Astrocyte of the hippocampus (primary cell): ENCODE data around the gene TCF20.

ENCODE experiments used
- DNase-seq: peaks from one replicate; pipeline ENCODE4 v3.0.0; 2011; ENCODE audit warnings: low read depth, low spot score

The TCF20 gene

DNA sequence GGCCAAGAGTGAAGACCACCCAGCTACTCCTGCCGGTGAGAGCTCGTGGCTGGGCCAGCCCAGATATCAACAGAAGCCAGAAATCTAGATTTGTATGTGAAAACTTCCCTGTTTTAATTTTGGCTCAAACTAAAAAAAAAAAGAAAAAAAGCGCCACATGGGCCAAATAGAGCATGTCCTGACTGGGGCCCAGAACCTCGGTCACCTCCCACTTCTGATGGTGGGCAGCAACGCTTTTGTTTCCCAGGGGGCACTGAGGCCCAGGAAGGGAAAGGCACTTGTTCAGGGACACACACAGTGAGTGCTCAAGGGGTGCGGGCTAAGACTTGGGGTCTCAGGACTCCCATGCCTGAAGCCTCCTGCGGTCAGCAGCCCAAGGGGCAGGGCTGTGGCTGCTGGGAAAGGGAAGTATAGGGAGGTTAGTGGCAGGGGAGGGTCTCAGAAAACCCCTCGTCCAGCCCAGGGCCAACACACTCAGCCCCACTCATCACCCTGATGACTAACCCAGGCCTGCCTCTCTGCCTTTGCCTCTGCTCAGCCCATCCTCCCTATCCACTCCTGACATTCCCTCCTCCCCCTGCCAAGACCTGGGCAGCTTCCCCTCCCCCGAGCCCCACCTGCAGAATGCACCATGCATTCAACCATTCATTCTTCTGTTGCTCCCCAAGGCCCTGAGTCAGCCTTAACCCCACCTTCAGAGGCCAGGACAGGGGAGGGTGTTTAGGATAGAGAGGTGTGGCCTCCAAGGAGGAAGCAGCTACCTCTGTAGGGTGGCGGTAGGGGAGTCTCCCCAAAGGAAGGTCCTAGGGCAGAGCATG lies 30.0 kb upstream of the TCF20 start:
- DNase-seq: no peak

GRCh38 chr22:42299586-42300258 lies 29.3 kb upstream of the TCF20 start:
- peak; percentile 38 for DNase-seq

DNA sequence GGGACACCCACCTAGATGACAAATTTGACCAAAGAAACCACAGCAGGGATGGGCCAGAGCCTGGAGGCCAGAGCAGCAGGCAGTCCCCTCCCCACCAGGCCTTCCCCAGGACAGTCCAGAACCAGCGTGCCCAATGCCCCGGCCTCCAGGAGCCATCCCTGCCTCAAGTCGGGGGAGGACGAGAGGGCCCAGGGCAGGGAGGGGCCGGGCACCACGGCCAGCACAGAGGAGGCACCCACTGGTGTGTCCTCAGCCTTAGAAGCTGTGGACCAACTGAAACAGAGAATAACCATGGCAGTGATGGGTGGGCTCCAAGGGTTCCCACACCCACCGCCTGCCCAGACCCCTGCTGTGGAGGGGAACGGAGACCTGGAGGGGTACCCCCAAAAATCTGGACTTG lies 28.3 kb upstream of the TCF20 start:
- DNase-seq: no peak

DNA sequence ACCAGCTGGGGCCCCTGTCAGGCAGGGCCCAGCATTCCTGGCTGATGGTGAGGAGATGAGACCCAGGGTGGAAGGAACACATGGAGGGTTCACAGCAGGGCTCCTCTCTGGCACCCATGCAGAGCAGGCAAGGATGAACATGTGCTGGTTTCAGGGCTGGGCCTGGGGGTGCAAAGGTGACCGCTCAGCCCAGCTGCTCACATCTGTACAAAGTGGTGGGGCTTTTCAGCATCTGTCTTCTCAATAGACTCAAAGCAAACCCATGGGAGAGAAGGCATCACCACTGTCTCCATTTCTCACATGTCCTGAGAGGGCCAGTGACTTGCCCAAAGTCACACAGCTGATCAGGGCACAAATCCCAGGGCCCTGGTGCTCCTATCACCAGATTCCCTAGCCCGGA lies 27.3 kb upstream of the TCF20 start:
- no peak for DNase-seq

DNA sequence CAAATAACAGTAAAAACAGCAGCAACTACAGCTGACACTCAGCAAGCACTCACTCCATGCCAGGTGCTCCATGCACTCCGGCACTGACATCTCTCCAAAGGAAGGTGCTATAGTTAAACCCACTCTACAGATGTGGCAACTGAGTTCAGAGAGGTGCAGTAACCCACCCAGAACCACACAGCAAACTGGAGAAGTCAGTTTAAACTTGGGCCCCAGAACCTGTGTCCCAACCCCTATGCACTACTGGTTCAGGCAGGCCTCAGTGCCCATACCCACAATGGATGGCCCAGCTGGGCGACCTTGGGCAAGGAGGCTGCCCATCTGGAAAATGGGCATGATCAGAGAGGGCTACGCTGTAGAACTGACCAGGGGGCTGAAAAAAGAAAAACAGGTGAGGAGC lies 26.4 kb upstream of the TCF20 start:
- no peak for DNase-seq

DNA sequence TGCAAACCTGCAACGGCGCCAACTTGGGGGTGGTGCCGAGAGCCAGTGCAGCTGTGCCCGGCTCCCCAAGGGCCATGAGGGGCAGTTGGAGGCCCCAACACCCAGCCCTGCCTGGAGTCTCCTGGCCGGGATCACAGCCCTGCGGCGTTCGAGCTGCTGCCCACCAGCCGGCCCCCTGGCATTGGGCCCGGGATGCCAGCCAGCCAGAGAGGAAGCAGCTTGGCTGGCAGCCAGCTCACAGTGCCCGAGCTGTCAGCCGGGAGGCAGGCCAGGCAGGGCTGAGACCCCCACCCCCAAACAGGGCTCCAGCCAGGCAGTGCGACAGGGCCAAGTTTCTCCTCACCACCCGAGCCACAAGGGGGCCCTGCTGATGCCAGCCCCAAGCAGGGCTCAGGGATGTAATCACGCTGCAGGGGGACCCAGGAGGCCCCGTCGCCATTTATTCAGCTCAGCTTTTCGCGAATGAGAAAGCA lies 26.0 kb upstream of the TCF20 start:
- peak; percentile 65 for DNase-seq

DNA sequence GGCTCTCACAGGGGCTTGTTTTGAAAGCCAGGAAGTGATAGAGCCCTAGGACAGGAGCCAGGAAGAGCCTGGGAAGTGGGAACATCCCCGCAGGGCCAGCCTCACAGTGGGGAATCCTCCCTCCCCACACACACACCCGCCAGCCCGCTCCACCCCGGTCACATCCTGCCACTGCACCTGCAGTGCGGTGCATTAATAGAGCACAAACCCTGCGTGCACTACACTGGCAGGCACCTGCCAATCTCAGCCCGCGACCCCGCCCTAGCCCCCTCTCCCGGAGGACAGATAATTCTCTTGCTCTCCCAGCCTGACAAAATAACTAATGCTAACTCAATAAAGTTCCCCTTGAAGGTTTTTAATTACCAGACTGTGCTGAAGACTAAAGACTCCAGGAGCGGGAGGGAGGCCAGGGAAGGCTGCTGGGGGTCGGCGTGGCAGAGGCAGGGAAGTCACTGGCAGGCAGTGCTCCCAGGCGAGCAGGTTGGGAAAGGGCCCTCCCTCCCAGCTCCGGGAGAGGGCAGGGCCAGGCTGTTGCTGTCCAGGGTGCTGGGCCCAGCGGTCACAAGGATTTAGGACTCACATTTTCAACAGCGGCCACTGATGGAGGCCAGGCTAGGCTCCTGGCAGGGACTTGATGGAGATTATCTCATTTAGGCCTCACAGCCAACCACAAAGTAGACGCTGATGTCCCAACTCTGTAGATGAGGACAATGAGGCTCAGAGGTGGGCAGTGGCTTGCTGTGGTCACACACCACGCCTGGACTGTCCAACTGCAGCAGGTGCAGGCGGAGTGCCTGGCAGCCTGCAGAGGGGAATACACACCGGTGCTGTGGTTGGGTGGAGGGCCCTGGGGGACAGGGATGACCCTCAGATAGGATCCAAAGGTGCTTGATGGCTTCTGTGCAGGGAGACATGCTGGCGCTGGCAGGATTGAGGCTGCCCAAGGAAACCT lies 23.9 kb upstream of the TCF20 start:
- peak; percentile 84 for DNase-seq

GRCh38 chr22:42292732-42293520 lies 22.5 kb upstream of the TCF20 start:
- DNase-seq: no peak

DNA sequence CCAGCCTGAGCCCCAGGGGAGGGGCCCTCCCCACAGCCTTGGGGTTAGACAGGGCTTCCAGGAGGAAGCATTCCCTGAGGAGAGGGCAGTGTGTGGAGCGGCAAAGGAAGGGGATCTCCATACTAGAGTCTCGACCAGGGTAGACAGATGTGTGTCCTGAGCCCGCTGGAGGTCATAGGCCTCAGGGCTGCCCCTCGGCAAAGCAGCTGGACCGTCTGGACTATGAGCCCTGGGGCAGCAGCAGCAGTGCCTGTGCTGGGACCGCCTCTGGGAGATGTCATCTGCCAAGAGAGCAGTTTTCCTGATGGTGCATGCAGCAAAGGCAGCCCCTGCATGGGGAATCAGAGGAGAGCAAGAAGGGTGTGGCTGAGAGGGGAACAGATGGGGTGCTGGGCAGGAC lies 20.8 kb upstream of the TCF20 start:
- DNase-seq: no peak

DNA sequence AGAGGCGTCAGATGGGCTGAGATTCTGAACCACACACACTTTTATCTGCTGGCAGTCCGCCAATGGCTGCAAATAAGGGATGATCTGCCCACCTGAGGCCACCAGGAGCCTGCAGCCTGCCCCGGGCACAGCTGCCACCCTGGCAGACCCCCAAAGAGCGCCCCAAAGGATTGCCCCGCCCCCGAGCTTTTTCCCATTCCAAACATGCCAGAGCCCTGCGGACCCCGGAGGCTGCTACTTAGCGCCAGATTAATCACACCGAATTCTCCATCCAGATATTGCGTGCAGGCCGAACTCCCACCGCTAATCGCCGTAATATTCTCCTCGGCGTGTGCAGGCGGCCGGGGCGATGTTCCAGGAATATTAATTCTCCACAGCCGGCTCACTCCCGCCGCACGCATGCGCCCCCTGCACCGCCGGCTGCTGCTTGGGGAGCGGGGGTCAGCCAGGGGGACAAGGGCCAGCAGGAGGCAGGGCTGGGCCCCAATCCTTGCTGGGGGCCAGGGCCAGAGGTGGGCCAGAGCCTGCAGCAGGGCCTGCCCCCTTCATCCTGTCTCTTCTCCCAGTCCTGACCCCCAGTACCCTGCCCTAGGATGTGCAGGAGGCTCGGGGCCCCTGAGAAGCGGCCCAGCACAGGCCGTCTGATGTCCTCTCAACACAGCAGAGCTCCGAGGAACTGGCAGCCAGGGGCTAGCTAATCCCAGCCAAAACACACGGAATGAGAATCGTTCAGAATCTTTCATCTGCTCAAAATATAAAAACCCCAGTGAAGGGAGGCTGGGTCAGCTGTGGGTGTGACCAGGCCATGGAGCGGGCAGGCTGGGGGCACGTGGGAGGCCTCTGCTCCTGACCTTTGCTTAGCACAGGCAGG lies 19.5 kb upstream of the TCF20 start:
- DNase-seq: peak; percentile 81

DNA sequence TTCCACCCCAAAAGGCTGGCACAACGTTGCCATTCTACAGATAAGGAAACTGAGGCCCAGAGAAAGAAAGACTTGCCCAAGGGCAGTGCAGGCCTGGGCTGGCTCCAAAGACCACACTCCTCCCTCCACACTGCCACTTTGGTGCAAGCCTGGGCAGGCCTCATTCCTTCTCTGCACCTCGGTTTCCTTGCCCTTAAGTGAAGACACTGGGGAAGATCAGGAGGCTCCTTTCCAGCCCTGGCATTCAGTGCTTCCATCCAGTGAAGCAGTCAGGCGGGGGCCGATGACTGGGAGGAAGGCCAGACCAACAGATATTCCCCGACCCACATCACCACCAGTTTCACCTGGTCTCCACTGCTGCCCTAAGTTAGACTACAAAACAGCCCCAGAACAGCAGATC lies 18.3 kb upstream of the TCF20 start:
- no peak for DNase-seq

- no peak for DNase-seq
Observed at GRCh38 chr22:42287174-42287890, 16.9 kb upstream of the TCF20 start.

DNA sequence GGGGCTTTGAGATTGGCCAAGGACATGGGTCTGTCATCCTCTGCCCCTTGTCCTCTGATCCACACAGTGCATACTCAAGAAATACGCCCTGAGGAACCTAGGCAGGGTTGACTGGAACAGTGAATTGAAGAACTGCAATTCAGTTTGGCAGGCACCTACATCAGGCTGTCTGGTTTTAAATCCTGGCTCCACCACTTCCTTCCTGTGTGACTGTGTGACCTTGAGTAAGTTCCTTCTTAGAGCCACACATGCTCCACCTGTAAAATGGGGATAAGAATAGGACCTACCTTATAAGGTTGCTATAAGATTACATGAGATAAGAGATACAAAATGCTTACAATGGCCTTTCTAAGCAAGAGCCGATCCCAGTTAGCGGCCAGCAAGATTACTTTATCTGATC lies 15.8 kb upstream of the TCF20 start:
- DNase-seq: no peak

- no peak for DNase-seq
Observed at GRCh38 chr22:42285604-42286003, 15.2 kb upstream of the TCF20 start.

GRCh38 chr22:42284643-42285181 lies 14.3 kb upstream of the TCF20 start:
- no peak for DNase-seq

GRCh38 chr22:42284202-42284591 lies 13.7 kb upstream of the TCF20 start:
- no peak for DNase-seq

DNA sequence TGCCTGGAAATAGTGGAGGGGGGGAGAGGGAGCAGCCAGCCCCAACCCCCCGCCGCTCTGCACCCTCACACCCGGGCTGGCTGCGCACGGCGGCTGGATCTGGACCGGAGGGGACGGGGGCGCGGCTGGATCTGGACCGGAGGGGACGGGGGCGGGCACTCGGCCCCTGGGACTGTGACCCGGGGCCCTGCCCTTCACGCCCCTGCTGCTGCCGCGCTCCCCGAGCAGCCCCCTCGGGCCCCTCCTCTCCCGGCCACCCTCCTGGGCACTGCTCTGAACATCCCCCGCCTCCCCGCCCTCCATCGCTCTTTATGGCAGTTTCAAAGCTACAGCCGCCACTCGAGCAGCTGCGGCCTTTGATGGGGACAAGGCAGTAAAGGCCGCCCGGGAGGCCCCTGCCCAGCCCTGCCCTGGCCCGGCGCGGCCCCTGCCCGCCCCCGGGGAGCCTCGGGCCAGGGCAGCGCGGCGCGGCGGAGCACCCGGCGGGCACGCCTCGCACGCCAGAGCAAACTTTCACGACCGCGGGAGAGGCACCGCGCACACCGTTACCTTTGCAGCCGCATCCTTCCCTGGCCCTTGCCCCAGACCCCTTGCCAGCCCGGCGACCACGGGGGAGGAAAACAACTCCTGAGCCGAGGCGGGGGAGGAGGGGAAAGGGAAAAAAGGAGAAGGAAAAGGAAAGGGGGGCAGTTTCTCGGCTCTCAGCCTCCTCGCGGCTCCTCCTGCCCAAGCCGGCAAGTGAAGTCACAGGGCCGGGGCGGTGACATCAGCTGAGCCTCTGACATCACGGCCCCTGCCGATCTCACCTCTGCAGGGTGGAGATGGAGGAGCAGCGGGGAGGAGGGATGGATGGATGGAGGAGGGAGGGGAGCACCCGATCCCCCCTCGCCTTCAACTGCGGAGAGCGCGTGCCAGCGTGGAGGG lies 13.1 kb upstream of the TCF20 start:
- DNase-seq: peak; percentile 54

DNA sequence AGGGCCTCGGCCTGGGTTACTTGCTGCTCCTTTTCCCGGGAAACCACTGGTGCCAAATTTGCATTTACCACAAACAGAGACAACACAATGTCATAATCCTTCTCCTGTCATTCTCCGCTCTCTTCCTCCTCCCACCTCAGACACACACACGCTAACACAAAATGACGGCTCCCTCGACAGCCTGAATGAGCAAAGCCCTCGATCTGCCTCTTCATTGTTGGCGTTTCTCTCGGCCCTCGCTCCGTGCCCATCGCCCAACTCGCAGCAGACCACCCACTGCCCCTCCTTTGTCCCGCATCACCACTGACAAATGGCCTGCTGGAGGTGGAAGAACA lies 12.5 kb upstream of the TCF20 start:
- peak; percentile 35 for DNase-seq
